SK-N-SH (cell line): ENCODE measurements around the gene RAB3IL1. TPM values are rescaled to one million over a fixed set of nuclear protein-coding genes. Genes with fewer than 3 reads are reported as not detected.
A peak's percentile ranks its signal among the peaks of the same experiment; 100 is the strongest.

ENCODE experiments used
- CTCF ChIA-PET: fragments of 300-600, 350-600 bp; formaldehyde crosslinking; extraction: SDS; loops from one replicate; lab custom pipeline; 2021; lab: Yijun Ruan, JAX
- POLR2A ChIA-PET: fragments of 350-600 bp; sonication (Branson Sonifier 250); formaldehyde crosslinking; extraction: SDS; loops from one replicate; lab custom pipeline; 2020; ENCODE audit warnings: antibody characterized with exemption, inconsistent platforms; lab: Yijun Ruan, JAX
- DNase-seq: peaks from one replicate; pipeline ENCODE4 v3.0.0; 2012
- H2AFZ ChIP-seq: fragments of 200-600 bp; sonication (generic); 2 replicates; pipeline ENCODE4 v1.8.1; 2016; ENCODE audit warnings: antibody characterized with exemption, mild to moderate bottlenecking, low read depth
- H3F3A ChIP-seq: fragments of 200-600 bp; sonication (generic); replicated peaks from 2 replicates; pipeline ENCODE3; 2016; ENCODE audit warnings: antibody characterized with exemption, mild to moderate bottlenecking; ENCODE audit not compliant: insufficient read depth
- H3K27ac ChIP-seq, 2 experiments: fragments of 200-500 bp in 1 of 2; fragments of 200-600 bp in 1 of 2; sonication (Bioruptor generic) in 1 of 2; sonication (generic), shearing (Covaris generic) in 1 of 2; 2 replicates each; pipeline versions ENCODE4 v1.5.1 to v1.6.1; 2014 to 2016; ENCODE audit warnings: low read depth in 2 of 2, inconsistent platforms in 1 of 2, low read length in 1 of 2, mild to moderate bottlenecking in 1 of 2, mixed read lengths in 1 of 2
- H3K27me3 ChIP-seq: fragments of 200-600 bp; sonication (generic), shearing (Covaris generic); 2 replicates; pipeline ENCODE4 v1.6.1; 2016; ENCODE audit warnings: mixed run types; ENCODE audit not compliant: insufficient read depth
- H3K36me3 ChIP-seq, 2 experiments: fragments of 200-500 bp in 1 of 2; fragments of 200-600 bp in 1 of 2; sonication (Bioruptor generic) in 1 of 2; sonication (generic) in 1 of 2; replicated peaks in 1 of 2; 2 replicates each; pipeline versions ENCODE3 to v1.5.1; 2014 to 2016; ENCODE audit warnings: low read length in 1 of 2, mild to moderate bottlenecking in 1 of 2; ENCODE audit not compliant: insufficient read depth in 2 of 2, control insufficient read depth in 1 of 2
- H3K4me1 ChIP-seq, 2 experiments: fragments of 200-500 bp in 1 of 2; fragments of 200-600 bp in 1 of 2; sonication (Bioruptor generic) in 1 of 2; sonication (generic), shearing (Covaris generic) in 1 of 2; 2 replicates each; pipeline versions ENCODE4 v1.5.1 to v1.6.1; 2014 to 2016; ENCODE audit warnings: low read depth in 1 of 2, low read length in 1 of 2, mixed run types in 1 of 2; ENCODE audit not compliant: insufficient read depth in 2 of 2, control insufficient read depth in 1 of 2
- H3K4me2 ChIP-seq: fragments of 200-600 bp; sonication (generic), shearing (Covaris generic); 2 replicates; pipeline ENCODE4 v1.6.1; 2017; ENCODE audit warnings: mixed run types
- H3K4me3 ChIP-seq, 2 experiments: fragments of 200-500 bp in 1 of 2; fragments of 200-600 bp in 1 of 2; sonication (Bioruptor generic) in 1 of 2; sonication (generic), shearing (Covaris generic) in 1 of 2; 2 replicates each; pipeline versions ENCODE4 v1.5.1 to v1.8.1; 2014 to 2016; ENCODE audit warnings: low read depth in 2 of 2, inconsistent platforms in 1 of 2, low read length in 1 of 2, mild to moderate bottlenecking in 1 of 2, mixed read lengths in 1 of 2, moderate library complexity in 1 of 2
- H3K79me2 ChIP-seq: fragments of 200-600 bp; sonication (generic); 2 replicates; pipeline ENCODE4 v1.8.1; 2017; ENCODE audit warnings: mild to moderate bottlenecking; ENCODE audit not compliant: insufficient read depth
- H3K9ac ChIP-seq: fragments of 200-600 bp; sonication (generic); 2 replicates; pipeline ENCODE4 v1.6.1; 2017; ENCODE audit warnings: mixed run types
- H3K9me2 ChIP-seq: fragments of 200-600 bp; sonication (generic); 2 replicates; pipeline ENCODE4 v1.6.1; 2017; ENCODE audit warnings: mixed run types
- H3K9me3 ChIP-seq: fragments of 200-600 bp; sonication (generic); 2 replicates; pipeline ENCODE4 v1.6.1; 2017; ENCODE audit warnings: mixed run types, mild to moderate bottlenecking, moderate library complexity
- H4K20me1 ChIP-seq: fragments of 200-600 bp; sonication (generic); 2 replicates; pipeline ENCODE4 v1.6.1; 2017; ENCODE audit warnings: mild to moderate bottlenecking, mixed run types; ENCODE audit not compliant: insufficient read depth
- CTCF ChIP-seq: fragments of 200-600 bp; sonication (generic); IDR thresholded peaks from 2 replicates; pipeline ENCODE4 v1.6.1; 2017; ENCODE audit warnings: antibody characterized with exemption, mild to moderate bottlenecking, moderate library complexity
- MAX ChIP-seq: IDR thresholded peaks from 2 replicates; pipeline ENCODE4 v1.4.0; 2012; ENCODE audit warnings: low read depth
- NFIC ChIP-seq: IDR thresholded peaks from 2 replicates; pipeline ENCODE4 v1.4.0; 2012; ENCODE audit warnings: borderline replicate concordance
- NRF1 ChIP-seq: IDR thresholded peaks from 2 replicates; pipeline ENCODE4 v1.6.1; 2012; ENCODE audit warnings: low read depth, mild to moderate bottlenecking, low read length
- RFX5 ChIP-seq: IDR thresholded peaks from 2 replicates; pipeline ENCODE4 v1.6.1; 2012; ENCODE audit warnings: mild to moderate bottlenecking, improper control_type of control experiment, low read length
- RXRA ChIP-seq: IDR thresholded peaks from 2 replicates; pipeline ENCODE4 v1.4.0; 2012; ENCODE audit warnings: low read depth, mild to moderate bottlenecking, borderline replicate concordance
- TAF1 ChIP-seq: IDR thresholded peaks from 2 replicates; pipeline ENCODE4 v1.6.1; 2012; ENCODE audit warnings: low read depth, mild to moderate bottlenecking, low read length, moderate library complexity, borderline replicate concordance
- TEAD4 ChIP-seq: IDR thresholded peaks from 2 replicates; pipeline ENCODE4 v1.4.0; 2012; ENCODE audit warnings: mild to moderate bottlenecking, borderline replicate concordance; ENCODE audit not compliant: insufficient read depth
- USF2 ChIP-seq: fragments of 150-350 bp; IDR thresholded peaks from 2 replicates; pipeline ENCODE4 v1.6.1; 2017; ENCODE audit warnings: antibody characterized with exemption, low read length, low read depth, borderline replicate concordance
- WGBS: methylation state at CpG from one replicate; pipeline ENCODE4 v1.1.6; 2017; ENCODE audit warnings: low lambda C conversion rate; 5-methylcytosine and 5-hydroxymethylcytosine counted together
- polyA plus RNA-seq, 3 experiments: library from polyadenylated mRNA; depleted of rRNA; stranded (reverse); fragments of >200 nt; gene quantifications; 2 replicates each; pipeline ENCODE4 v1.2.3, GENCODE V29; 2012

The RAB3IL1 gene
- polyA plus RNA-seq, 1 of the 3 experiments (the other 2 are of a cell fraction): 10.2 TPM

DNA sequence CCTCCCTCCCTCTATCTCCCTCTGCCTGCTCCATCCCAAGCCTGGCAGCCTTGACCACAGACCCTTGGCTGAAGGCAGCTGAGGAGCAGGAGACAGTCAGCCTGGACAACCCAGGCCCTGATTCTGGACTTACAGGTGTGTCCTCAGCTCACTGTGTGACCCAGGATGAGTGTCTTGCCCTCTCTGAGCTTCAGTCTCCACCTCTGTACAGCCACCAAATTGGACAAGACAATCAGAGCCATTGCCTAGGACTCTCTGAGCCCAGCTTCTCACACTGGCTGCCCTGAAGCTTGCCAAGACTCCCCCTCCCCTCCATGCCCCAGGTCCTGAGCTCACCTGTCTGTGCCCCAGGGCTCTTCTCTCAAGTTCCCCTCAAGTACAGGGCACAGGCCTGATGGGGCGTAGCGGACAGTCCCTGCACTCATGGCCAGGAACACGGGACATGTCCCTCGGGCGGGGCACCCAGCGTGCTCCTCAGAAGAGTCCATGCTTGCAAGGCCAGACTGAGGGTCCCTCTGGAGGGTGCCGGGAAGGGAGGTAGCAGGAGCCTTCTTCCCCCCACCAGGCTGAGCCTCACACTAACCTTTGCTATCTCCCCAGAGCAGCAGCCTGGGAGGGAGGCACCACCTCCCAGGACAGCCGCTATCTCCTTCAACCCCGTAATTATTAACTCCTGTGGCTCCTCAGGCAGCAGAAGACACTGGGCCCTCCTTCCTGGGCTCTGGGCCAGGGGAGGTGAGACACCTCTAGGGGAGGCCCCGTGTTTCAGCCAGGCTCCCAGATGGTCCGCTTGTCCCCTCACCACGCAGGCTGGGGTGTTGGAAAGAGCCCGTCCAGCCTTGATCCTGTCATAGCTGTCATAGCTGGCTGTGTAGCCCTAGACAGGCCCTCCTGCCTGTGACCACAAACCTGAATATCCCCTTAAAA lies 2.6 kb upstream of the RAB3IL1 start:
- 86% methylated on average over 4 of the region's 13 CpGs for WGBS
- CTCF ChIA-PET: interaction anchor here (0.6 to 8.9 kb wide), 10 partner anchors 12 to 405 kb away, joined by 3 to 106 read pairs (median 4); no protein-coding TSS in a partner anchor

More for the DNA sequence above, 2.6 kb upstream of the RAB3IL1 start:
- no peak overlapping the region for H2AFZ ChIP-seq
- H3K36me3 ChIP-seq: no peaks in the 10 kb centered on the region
- H3F3A ChIP-seq: no peaks in the 10 kb centered on the region
- no peak overlapping the region for H3K4me2 ChIP-seq
- no peak overlapping the region for H3K4me3 ChIP-seq
- peak; percentile 11 for DNase-seq
- TF ChIP-seq USF2 (no peak), RXRA (no peak), TEAD4 (no peak), RFX5 (no peak), NRF1 (no peak), MAX (no peak), NFIC (no peak), CTCF (no peak), TAF1 (no peak)
- no peaks in the 10 kb centered on the region for H3K27me3 ChIP-seq
- no peak overlapping the region for H3K27ac ChIP-seq
- H3K9ac ChIP-seq: no peak overlapping the region
- no peaks in the 10 kb centered on the region for H3K79me2 ChIP-seq
- H4K20me1 ChIP-seq: no peaks in the 10 kb centered on the region
- H3K4me1 ChIP-seq: peaks cover 20 to 49% of the 10 kb centered on the region in 2 experiments
- H3K9me3 ChIP-seq: no peaks in the 10 kb centered on the region
- POLR2A ChIA-PET: no interaction called here
- no peaks in the 10 kb centered on the region for H3K9me2 ChIP-seq
